IPS DF 4.7 (cell line): ENCODE results near the gene DOCK9.

Experiments used
- DNase-seq: peaks from one replicate; pipeline ENCODE4 v3.0.0-alpha.2; 2013; ENCODE audit warnings: low spot score; ENCODE audit errors: extremely low read depth

DOCK9 gene

GRCh38 chr13:98749501-98749900 lies 228.4 kb downstream of the DOCK9 start:
- DNase-seq = no peak

DNA sequence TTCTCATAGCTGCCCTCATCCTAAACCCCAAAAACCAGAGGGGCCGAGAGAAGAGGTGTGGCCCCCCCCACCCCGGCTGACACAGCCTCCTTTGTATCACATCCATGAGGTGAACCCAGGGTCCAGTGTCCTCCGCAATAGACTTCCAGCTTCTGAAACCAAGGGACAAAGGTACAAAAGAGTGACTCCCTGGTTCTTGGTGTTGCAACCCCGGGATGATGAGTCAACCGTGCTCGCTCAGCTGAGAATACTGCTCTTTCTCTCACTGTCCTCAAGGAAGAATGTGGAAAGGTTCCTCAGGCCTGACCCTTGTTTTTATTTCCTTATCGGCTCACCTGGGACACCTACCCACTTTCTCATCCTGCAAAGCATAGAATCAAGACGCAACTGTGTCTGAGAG lies 230.9 kb downstream of the DOCK9 start:
- no peak for DNase-seq
